Hair follicular keratinocyte (primary cell): ENCODE results near the gene TSR2. TPM values are rescaled to one million over a fixed set of nuclear protein-coding genes. Genes with fewer than 3 reads are reported as not detected.

Experiments used
- total RNA-seq: library from RNA; depleted of rRNA; stranded (reverse); fragments of >200 nt; gene quantifications from 2 replicates; pipeline ENCODE4 v1.2.3, GENCODE V29; 2015

TSR2 gene, protein sequence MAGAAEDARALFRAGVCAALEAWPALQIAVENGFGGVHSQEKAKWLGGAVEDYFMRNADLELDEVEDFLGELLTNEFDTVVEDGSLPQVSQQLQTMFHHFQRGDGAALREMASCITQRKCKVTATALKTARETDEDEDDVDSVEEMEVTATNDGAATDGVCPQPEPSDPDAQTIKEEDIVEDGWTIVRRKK
- 11.4 and 20.1 TPM in 2 replicates for total RNA-seq

DNA sequence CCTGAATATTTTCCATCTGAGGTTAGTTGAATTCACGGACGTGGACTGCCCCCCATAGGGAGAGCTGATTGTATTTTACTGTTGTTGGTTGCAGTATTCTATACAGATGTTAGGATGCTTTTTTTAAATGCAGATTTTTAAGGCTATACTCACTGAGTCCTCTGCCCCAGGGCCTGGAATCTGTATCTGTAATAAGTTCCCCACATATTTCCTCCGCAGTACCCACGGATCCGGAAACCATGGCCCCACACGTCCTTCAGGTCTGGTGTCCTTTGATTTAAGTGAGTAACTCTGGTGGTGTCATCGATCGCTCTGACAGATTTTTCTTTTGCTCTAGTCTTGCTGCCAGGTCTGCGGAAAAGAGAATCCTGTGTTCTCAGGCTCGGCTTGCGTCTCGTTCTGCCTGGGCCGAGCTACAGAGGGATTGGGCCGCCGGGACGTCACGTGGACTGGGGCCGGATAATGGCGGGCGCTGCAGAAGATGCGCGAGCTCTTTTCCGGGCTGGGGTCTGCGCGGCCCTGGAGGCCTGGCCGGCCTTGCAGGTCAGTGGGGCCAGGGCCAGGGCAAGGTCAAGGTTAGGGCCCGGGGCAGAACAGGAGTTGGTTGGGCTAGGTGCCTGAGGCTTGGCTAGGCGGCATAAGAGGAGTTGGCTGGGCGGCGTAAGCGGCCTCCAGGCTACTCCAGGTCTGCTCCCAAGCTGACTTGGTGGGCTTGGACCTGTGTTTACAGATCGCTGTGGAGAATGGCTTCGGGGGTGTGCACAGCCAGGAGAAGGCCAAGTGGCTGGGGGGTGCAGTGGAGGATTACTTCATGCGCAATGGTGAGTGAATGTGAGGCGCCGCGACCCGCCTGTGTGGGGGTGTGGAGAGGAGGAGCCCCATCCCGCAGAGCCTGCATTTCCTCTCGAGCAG lies at the start of gene TSR2:
TSS of gene TSR2 (plus strand) at position 445 of the 912 bp plus-strand sequence. CDS start at position 463, 18 bp downstream.

Other genes starting within 250 kb of the TSR2 start
- gene WNK3, start 82.4 kb upstream of the TSR2 start, total RNA-seq: 0.31 and 0.53 TPM in 2 replicates
- gene FGD1, start 55.8 kb downstream of the TSR2 start, total RNA-seq: 12.2 and 12.3 TPM in 2 replicates
- 20.4 and 25.1 TPM in 2 replicates for gene GNL3L, start 89.8 kb downstream of the TSR2 start, total RNA-seq